ENCODE measurements around the gene NPC1. TPM values are rescaled to one million over a fixed set of nuclear protein-coding genes. Genes with fewer than 3 reads are reported as not detected.
A peak's percentile ranks its signal among the peaks of the same experiment; 100 is the strongest.

Gene NPC1
- total RNA-seq, 2 donors from 2014 or later, result 27.2 to 27.7 TPM

- Histone ChIP-seq H3K27me3 (no peaks in the 10 kb centered on the region), H3K4me1 (peaks cover 14% of the 10 kb centered on the region), H3K36me3 (replicated peaks in 1 of 2; ENCODE audit: insufficient read depth in 1 of 2, low read depth in 2 of 2) (no peaks in the 10 kb centered on the region), H3K9me3 (no peaks in the 10 kb centered on the region), H3K27ac (no peak overlapping the region), H3K4me3 (no peak overlapping the region)
- intact Hi-C loops (cut with DNase I), result no loop called here
- 82 to 83% methylated on average over 1 of the region's 1 CpG for WGBS, 2 donors
- TF ChIP-seq CTCF (IDR thresholded peaks at IDR 0.05) (no peak), POLR2A (IDR thresholded peaks at IDR 0.05) (no peak)
- no peak for ATAC-seq
- no peak for DNase-seq
Observed at GRCh38 chr18:23632615-23633014, 46.3 kb upstream of the NPC1 start.

GRCh38 chr18:23631746-23632145 lies 45.4 kb upstream of the NPC1 start:
- TF ChIP-seq CTCF (IDR thresholded peaks at IDR 0.05), result no peak
- TF ChIP-seq POLR2A (IDR thresholded peaks at IDR 0.05), result no peak
- no peak overlapping the region for H3K4me3 ChIP-seq
- 42 to 43% methylated on average over 9 to 11 of the region's 11 CpGs for WGBS, 2 donors

GRCh38 chr18:23631312-23631711 lies 45.0 kb upstream of the NPC1 start:
- H3K36me3 ChIP-seq (replicated peaks in 1 of 2; ENCODE audit: insufficient read depth in 1 of 2, low read depth in 2 of 2), result no peaks in the 10 kb centered on the region
- TF ChIP-seq POLR2A (IDR thresholded peaks at IDR 0.05), result no peak
- no peak for ATAC-seq
- H3K4me1 ChIP-seq, result peaks cover 26% of the 10 kb centered on the region
- intact Hi-C loops (cut with DNase I), result no loop called here
- no peaks in the 10 kb centered on the region for H3K9me3 ChIP-seq
- no peak overlapping the region for H3K4me3 ChIP-seq
- H3K27ac ChIP-seq, result no peak overlapping the region
- 87 to 91% methylated on average over 5 of the region's 5 CpGs for WGBS, 2 donors
- no peak for DNase-seq
- H3K27me3 ChIP-seq, result no peaks in the 10 kb centered on the region

More at GRCh38 chr18:23631746-23632145, 45.4 kb upstream of the NPC1 start:
- ATAC-seq (no peak), DNase-seq (no peak)
- Histone ChIP-seq H3K27me3 (no peaks in the 10 kb centered on the region), H3K36me3 (replicated peaks in 1 of 2; ENCODE audit: insufficient read depth in 1 of 2, low read depth in 2 of 2) (no peaks in the 10 kb centered on the region), H3K27ac (no peak overlapping the region), H3K4me1 (peaks cover 22% of the 10 kb centered on the region), H3K9me3 (no peaks in the 10 kb centered on the region)
- intact Hi-C loops (cut with DNase I), result no loop called here

GRCh38 chr18:23629444-23629946 lies 43.2 kb upstream of the NPC1 start:
- Histone ChIP-seq H3K4me3 (no peak overlapping the region), H3K9me3 (no peaks in the 10 kb centered on the region), H3K27me3 (no peaks in the 10 kb centered on the region), H3K4me1 (peaks cover 26% of the 10 kb centered on the region), H3K27ac (no peak overlapping the region), H3K36me3 (replicated peaks in 1 of 2; ENCODE audit: insufficient read depth in 1 of 2, low read depth in 2 of 2) (no peaks in the 10 kb centered on the region)
- DNase-seq (peak in 2 of 4 donors; percentile 8 to 17), ATAC-seq (peak; percentile 48)
- TF ChIP-seq POLR2A (IDR thresholded peaks at IDR 0.05) (no peak), CTCF (IDR thresholded peaks at IDR 0.05) (no peak)
- intact Hi-C loops (cut with DNase I), result loop anchor here (10.0 kb wide), 1 partner anchor 75 kb away; no protein-coding TSS in a partner anchor
- WGBS, 2 donors, result 44 to 50% methylated on average over 4 of the region's 4 CpGs

- Histone ChIP-seq H3K4me1 (peaks cover 26% of the 10 kb centered on the region), H3K36me3 (replicated peaks in 1 of 2; ENCODE audit: insufficient read depth in 1 of 2, low read depth in 2 of 2) (no peaks in the 10 kb centered on the region), H3K27me3 (no peaks in the 10 kb centered on the region), H3K9me3 (no peaks in the 10 kb centered on the region), H3K27ac (no peak overlapping the region), H3K4me3 (no peak overlapping the region)
- ATAC-seq (no peak), DNase-seq (no peak)
- intact Hi-C loops (cut with DNase I), result loop anchor here (10.0 kb wide), 1 partner anchor 77 kb away; no protein-coding TSS in a partner anchor
- TF ChIP-seq CTCF (IDR thresholded peaks at IDR 0.05) (no peak), POLR2A (IDR thresholded peaks at IDR 0.05) (no peak)
Observed at GRCh38 chr18:23627970-23628369, 41.7 kb upstream of the NPC1 start.

All from body of pancreas (tissue), 4 donors.